Iris pigment epithelial cell (primary cell): Measurements from ENCODE around the gene UBN1.
"Not testable (repeated sequence)": the region's sequence is repeated elsewhere in the genome, so short reads cannot be mapped to it uniquely, and the experiment has no call there.

ENCODE experiments used
- DNase-seq: peaks from one replicate; pipeline ENCODE4 v3.0.0-alpha.2; 2011; ENCODE audit warnings: low read depth

Gene UBN1

GRCh38 chr16:4909825-4910224 lies 62.5 kb downstream of the UBN1 start:
- no peak for DNase-seq

GRCh38 chr16:4910828-4911227 lies 63.5 kb downstream of the UBN1 start:
- no peak for DNase-seq

GRCh38 chr16:4911970-4912386 lies 64.7 kb downstream of the UBN1 start:
- peak; percentile 31 for DNase-seq

- no peak for DNase-seq
Measured at GRCh38 chr16:4913130-4913773, 66.0 kb downstream of the UBN1 start.

GRCh38 chr16:4913774-4914525 lies 66.7 kb downstream of the UBN1 start:
- DNase-seq: no peak

GRCh38 chr16:4914528-4915225 lies 67.4 kb downstream of the UBN1 start:
- DNase-seq: no peak

- DNase-seq: peak; percentile 97
Measured at GRCh38 chr16:4915226-4915761, 68.0 kb downstream of the UBN1 start.

GRCh38 chr16:4917117-4917516 lies 69.8 kb downstream of the UBN1 start:
- DNase-seq: peak; percentile 76

- DNase-seq: no peak
Measured at GRCh38 chr16:4918781-4919251, 71.5 kb downstream of the UBN1 start.

GRCh38 chr16:4920826-4921225 lies 73.5 kb downstream of the UBN1 start:
- no peak for DNase-seq

- no peak for DNase-seq
Measured at GRCh38 chr16:4922721-4923342, 75.6 kb downstream of the UBN1 start.

- DNase-seq: no peak
Measured at GRCh38 chr16:4923853-4924252, 76.6 kb downstream of the UBN1 start.

GRCh38 chr16:4924593-4925292 lies 77.5 kb downstream of the UBN1 start:
- no peak for DNase-seq

- DNase-seq: no peak
Measured at GRCh38 chr16:4925293-4925607, 78.0 kb downstream of the UBN1 start.

GRCh38 chr16:4925791-4926190 lies 78.5 kb downstream of the UBN1 start:
- DNase-seq: no peak

- DNase-seq: no peak
Measured at GRCh38 chr16:4926928-4927327, 79.6 kb downstream of the UBN1 start.

GRCh38 chr16:4927661-4928060 lies 80.4 kb downstream of the UBN1 start:
- no peak for DNase-seq

GRCh38 chr16:4928227-4928626 lies 80.9 kb downstream of the UBN1 start:
- no peak for DNase-seq

GRCh38 chr16:4929619-4930018 lies 82.3 kb downstream of the UBN1 start:
- not testable (repeated sequence) for DNase-seq

- no peak for DNase-seq
Measured at GRCh38 chr16:4931381-4931780, 84.1 kb downstream of the UBN1 start.
